Fibroblast of villous mesenchyme (primary cell): ENCODE measurements around the gene COLEC12. TPM values are rescaled to one million over a fixed set of nuclear protein-coding genes. Genes with fewer than 3 reads are reported as not detected.

Source experiments
- DNase-seq: peaks from one replicate; pipeline ENCODE4 v3.0.0-alpha.2; 2010; ENCODE audit warnings: low read depth
- H3K4me3 ChIP-seq: 2 replicates; pipeline ENCODE4 v1.5.1; 2011; ENCODE audit warnings: low read depth, mild to moderate bottlenecking, low read length
- total RNA-seq: library from RNA; depleted of rRNA; stranded (reverse); fragments of >200 nt; gene quantifications from 2 replicates; pipeline ENCODE4 v1.2.3, GENCODE V29; 2012
- TF ChIP-seq, protein P1 (sequence below): IDR thresholded peaks from 2 replicates; pipeline ENCODE4 v1.5.1; 2012; ENCODE audit warnings: low read depth, mild to moderate bottlenecking, low read length; ENCODE audit not compliant: insufficient read depth

COLEC12 gene
- total RNA-seq, 1 donor, result 3.9 TPM

DNA sequence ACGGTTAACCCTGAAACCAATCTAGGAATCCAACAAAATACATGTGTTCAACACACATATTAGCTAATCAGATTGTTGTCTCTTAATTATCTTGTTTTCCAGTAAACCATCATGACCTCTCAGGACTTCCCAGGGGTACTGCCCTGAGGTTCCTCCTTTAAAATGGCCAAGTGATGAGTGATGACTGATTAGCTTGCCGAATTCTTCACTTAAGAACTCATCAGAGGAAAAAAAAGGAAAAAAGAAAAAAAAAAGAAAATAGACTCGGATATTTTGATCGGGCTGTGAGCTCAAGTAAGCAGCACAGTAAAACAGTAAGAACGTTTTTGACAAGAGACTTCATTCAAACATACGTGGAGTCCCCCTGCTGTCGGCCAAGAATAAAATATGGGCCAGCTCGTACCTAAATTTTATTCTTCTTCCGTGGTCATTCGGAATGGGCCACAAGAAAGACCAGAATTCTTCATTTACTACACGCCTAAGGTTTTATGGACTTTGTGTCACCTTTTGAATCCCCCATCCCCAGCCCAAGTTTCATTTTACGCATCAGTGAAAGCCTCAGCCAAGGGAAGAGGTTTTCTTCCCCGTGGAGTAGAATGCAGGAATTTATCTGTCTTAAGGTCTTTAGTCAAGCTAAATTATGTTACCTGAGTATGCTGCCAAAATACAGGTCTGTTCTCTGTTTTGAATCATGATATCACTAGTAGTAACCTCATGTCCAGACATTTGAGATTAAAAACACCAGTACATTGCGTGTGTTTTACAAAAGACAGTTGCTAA, 40.5 kb downstream of the COLEC12 start:
- H3K4me3 ChIP-seq, result no peak overlapping the region
- TF ChIP-seq, protein P1, sequence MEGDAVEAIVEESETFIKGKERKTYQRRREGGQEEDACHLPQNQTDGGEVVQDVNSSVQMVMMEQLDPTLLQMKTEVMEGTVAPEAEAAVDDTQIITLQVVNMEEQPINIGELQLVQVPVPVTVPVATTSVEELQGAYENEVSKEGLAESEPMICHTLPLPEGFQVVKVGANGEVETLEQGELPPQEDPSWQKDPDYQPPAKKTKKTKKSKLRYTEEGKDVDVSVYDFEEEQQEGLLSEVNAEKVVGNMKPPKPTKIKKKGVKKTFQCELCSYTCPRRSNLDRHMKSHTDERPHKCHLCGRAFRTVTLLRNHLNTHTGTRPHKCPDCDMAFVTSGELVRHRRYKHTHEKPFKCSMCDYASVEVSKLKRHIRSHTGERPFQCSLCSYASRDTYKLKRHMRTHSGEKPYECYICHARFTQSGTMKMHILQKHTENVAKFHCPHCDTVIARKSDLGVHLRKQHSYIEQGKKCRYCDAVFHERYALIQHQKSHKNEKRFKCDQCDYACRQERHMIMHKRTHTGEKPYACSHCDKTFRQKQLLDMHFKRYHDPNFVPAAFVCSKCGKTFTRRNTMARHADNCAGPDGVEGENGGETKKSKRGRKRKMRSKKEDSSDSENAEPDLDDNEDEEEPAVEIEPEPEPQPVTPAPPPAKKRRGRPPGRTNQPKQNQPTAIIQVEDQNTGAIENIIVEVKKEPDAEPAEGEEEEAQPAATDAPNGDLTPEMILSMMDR, result no peak
- no peak for DNase-seq

DNA sequence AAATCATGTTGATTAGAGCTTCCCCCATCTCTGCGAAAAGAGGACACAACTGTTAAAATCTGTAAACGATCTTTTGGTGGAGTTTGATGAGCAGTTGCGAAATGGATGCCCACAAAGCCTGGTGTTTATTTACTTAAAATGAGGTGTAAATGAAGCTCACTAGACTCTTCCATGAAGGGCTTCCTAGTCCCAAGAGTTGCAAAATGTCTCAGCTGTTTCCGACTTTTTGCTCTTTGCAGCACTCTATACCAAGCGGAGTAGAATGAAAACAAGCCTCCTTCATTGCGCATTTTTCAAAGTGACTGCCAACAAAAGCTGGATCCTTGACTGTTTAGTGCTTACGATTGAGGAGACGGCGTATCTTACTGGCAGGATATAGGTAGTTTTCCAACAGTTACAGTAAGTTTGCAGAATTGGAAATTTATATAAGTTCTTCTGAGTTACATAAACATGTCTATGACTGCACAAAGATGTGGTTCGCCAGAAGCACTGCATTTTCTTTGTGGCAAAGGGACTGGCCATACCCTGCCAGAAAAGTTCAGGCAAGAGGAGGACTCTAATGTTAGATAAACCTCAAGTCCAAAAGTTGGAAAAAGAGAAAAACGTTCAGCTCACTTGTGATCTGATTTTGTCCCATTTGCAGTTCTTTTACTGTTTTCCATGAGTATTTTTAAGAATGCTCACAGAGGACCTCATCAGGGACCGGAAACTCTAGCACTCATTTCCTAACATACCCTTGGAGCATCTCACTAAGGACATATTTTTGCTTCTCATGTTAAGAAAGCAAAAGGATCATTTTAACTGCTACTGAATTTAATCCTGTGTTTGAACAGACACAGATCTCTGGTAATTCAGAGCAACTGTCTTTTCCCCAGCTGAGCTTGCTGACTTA, 42.7 kb downstream of the COLEC12 start:
- DNase-seq, result peak; percentile 82
- peak overlapping the region; percentile 6 for H3K4me3 ChIP-seq
- TF ChIP-seq, protein P1, result no peak

DNA sequence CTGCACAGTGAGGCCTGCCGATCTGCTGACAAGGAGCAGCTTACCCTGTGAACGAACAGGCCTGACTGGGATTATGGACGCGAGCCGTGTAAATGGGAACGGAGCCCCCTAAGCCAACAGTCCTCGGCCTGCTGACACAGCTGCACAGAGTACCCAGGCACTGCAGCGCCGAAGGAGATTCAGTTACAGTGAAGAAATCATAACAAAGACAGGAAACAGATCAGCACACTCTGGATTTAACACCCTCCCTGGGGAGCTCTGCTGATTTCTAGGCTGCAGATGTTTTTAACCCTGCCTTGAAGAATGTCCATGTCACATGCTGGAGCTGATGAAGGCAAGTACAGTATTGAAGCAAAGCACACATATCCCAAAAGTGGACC, 43.4 kb downstream of the COLEC12 start:
- TF ChIP-seq, protein P1, result no peak
- H3K4me3 ChIP-seq, result no peak overlapping the region
- DNase-seq, result peak; percentile 89

DNA sequence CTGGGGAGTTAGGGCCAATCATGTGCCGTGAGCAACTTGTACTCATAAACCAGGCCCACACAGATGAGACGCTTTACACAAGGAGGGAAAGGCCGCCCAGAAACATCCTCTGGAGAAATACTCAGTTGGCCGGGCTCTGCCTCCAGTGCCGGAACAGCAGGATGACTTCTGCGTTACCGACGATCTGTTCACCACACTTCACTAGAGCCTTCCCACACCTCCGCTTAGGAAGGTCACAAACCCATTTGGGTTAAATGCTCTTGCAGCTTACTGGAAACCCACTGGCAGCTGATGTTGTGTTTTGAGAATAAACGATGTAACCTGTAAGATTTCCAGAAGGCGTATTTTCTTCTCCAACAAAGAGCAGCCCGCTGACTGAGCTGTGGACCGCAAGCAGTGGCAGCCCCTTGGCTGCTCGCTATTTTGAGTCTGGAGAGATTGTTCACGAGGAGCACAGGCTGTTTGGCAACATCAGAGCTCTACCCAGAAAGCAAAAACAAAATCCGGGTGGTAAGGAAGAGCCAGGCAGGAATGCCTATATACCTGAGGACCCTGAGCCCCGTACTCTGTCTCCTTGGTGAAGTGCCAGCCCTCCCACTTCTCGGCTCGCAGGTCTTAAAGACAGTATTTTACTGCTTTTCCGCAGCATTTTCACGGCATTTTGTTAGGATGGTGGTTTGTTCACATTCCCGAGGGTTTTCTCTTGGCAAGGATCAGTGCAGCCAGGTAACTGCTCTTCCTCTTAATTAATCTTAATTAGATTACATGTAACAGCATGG, 44.0 kb downstream of the COLEC12 start:
- no peak overlapping the region for H3K4me3 ChIP-seq
- DNase-seq, result peak; percentile 42
- TF ChIP-seq, protein P1, result no peak

DNA sequence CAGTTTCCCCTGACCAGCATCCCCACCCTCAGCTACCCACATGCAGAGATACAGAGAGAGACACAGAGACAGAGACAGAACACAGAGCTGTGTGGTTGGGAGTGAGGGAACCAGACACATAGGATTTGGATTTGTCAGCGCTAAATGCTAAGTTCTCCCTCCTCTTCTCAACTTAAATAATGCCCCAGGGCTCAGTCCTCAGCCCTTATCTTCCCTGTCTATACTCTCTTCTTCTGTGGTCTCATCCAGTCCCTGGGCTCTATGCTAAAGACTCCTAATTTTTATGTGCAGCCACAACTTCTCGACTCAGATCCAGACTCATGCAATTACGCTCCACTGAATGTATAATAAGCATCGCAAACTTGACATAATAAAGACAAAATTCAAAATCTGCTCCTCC, 47.1 kb downstream of the COLEC12 start:
- TF ChIP-seq, protein P1, result no peak
- no peak overlapping the region for H3K4me3 ChIP-seq
- DNase-seq, result no peak

DNA sequence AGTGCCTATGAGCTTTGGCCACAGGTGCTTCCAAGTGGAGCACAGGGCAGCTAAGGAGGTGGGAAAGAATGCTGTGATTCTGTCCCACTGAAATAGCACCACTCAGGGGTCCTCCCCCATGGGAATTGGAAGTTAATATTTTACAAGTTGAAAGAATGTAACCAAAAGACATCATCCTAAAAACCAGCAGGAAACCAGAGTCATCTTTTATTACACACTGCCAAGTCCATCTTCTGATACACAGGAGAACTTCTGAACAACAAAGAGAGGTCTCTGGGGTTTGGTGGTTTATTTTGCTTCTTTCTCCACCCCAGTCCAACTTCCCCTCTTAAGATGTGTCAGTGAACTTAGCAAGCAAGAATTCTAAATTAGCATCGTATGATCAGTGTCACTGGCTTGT, 47.7 kb downstream of the COLEC12 start:
- H3K4me3 ChIP-seq, result no peak overlapping the region
- no peak for DNase-seq
- TF ChIP-seq, protein P1, result no peak
